Liver (tissue), 9 donors: ENCODE measurements around the gene ARHGEF1. TPM values are rescaled to one million over a fixed set of nuclear protein-coding genes. Genes with fewer than 3 reads are reported as not detected.

Source experiments
- DNase-seq: peaks from one replicate; pipeline ENCODE4 v3.0.0-alpha.2; 2017; ENCODE audit warnings: low spot score
- H3K27ac ChIP-seq, 2 donors: one replicate each; pipeline ENCODE4 v1.7.0; 2013; ENCODE audit warnings: inconsistent platforms in 2 of 2, low read length in 2 of 2, control low read depth in 1 of 2, low read depth in 1 of 2, mild to moderate bottlenecking in 1 of 2
- H3K27me3 ChIP-seq, 4 donors: one replicate each; pipeline versions ENCODE4 v1.6.1 to v1.7.0; 2013; ENCODE audit warnings: low read length in 3 of 4, inconsistent platforms in 1 of 4, mild to moderate bottlenecking in 1 of 4, moderate library complexity in 1 of 4; ENCODE audit not compliant: control insufficient read depth in 4 of 4, insufficient read depth in 4 of 4
- H3K36me3 ChIP-seq, 4 donors: one replicate each; pipeline versions ENCODE4 v1.6.1 to v1.7.0; 2013; ENCODE audit warnings: low read length in 3 of 4, mild to moderate bottlenecking in 3 of 4, low read depth in 1 of 4, moderate library complexity in 1 of 4; ENCODE audit not compliant: control insufficient read depth in 4 of 4, insufficient read depth in 3 of 4
- H3K4me1 ChIP-seq, 4 donors: one replicate each; pipeline versions ENCODE4 v1.6.1 to v1.7.0; 2013; ENCODE audit warnings: low read length in 3 of 4, mild to moderate bottlenecking in 3 of 4, moderate library complexity in 1 of 4; ENCODE audit not compliant: control insufficient read depth in 4 of 4, insufficient read depth in 4 of 4
- H3K4me3 ChIP-seq, 3 donors: one replicate each; pipeline versions ENCODE4 v1.6.1 to v1.7.0; 2013; ENCODE audit warnings: low read length in 3 of 3, control low read depth in 1 of 3, low read depth in 1 of 3, mild to moderate bottlenecking in 1 of 3
- H3K9ac ChIP-seq, 2 donors: one replicate each; pipeline ENCODE4 v1.7.0; 2013; ENCODE audit warnings: low read length in 2 of 2, mild to moderate bottlenecking in 2 of 2, moderate library complexity in 2 of 2, control low read depth in 1 of 2, low read depth in 1 of 2
- H3K9me3 ChIP-seq, 4 donors: one replicate each; pipeline versions ENCODE4 v1.6.1 to v1.7.0; 2013; ENCODE audit warnings: low read length in 3 of 4; ENCODE audit not compliant: control insufficient read depth in 4 of 4
- CTCF ChIP-seq: fragments of 150-350 bp; IDR thresholded peaks from 2 replicates; pipeline ENCODE4 v1.5.1; 2017; ENCODE audit warnings: improper control_type of control experiment, low read depth, low read length; ENCODE audit not compliant: missing input control
- EGR1 ChIP-seq, 2 donors: IDR thresholded peaks; 2 replicates each; pipeline ENCODE4 v1.6.1; 2016 to 2018; ENCODE audit warnings: antibody characterized with exemption in 2 of 2, low read depth in 2 of 2
- FOXA2 ChIP-seq: IDR thresholded peaks from 2 replicates; pipeline ENCODE4 v1.6.1; 2016; ENCODE audit warnings: antibody characterized with exemption
- HNF4A ChIP-seq, 2 donors: conservative IDR thresholded peaks; 2 replicates each; pipeline ENCODE4 v1.6.1; 2016; ENCODE audit warnings: antibody characterized with exemption in 2 of 2, mild to moderate bottlenecking in 2 of 2
- HNF4G ChIP-seq: IDR thresholded peaks from 2 replicates; pipeline ENCODE4 v1.6.1; 2016; ENCODE audit warnings: antibody characterized with exemption
- NR2F2 ChIP-seq: IDR thresholded peaks from 2 replicates; pipeline ENCODE4 v1.6.1; 2016; ENCODE audit warnings: antibody characterized with exemption
- RAD21 ChIP-seq, 2 donors: IDR thresholded peaks; 2 replicates each; pipeline ENCODE4 v1.6.1; 2016; ENCODE audit warnings: antibody characterized with exemption in 2 of 2, mild to moderate bottlenecking in 2 of 2
- REST ChIP-seq: IDR thresholded peaks from 2 replicates; pipeline ENCODE4 v1.6.1; 2016; ENCODE audit warnings: antibody characterized with exemption, mild to moderate bottlenecking
- RXRA ChIP-seq, 2 donors: IDR thresholded peaks; 2 replicates each; pipeline ENCODE4 v1.6.1; 2017 to 2018; ENCODE audit warnings: antibody characterized with exemption in 2 of 2, mild to moderate bottlenecking in 1 of 2
- TAF1 ChIP-seq: conservative IDR thresholded peaks from 2 replicates; pipeline ENCODE4 v1.6.1; 2016; ENCODE audit warnings: antibody characterized with exemption, mild to moderate bottlenecking
- YY1 ChIP-seq: IDR thresholded peaks from 2 replicates; pipeline ENCODE4 v1.6.1; 2016; ENCODE audit warnings: antibody characterized with exemption, mild to moderate bottlenecking
- ZBTB33 ChIP-seq: IDR thresholded peaks from 2 replicates; pipeline ENCODE4 v1.6.1; 2016; ENCODE audit warnings: antibody characterized with exemption
- WGBS: extraction: QIAGEN DNeasy Blood & Tissue Kit; methylation state at CpG from one replicate; pipeline ENCODE4 v1.1.7; 2013; 5-methylcytosine and 5-hydroxymethylcytosine counted together
- polyA plus RNA-seq, 2 donors: library from polyadenylated mRNA; stranded (reverse) in 1 of 2; unstranded in 1 of 2; fragments of 200-250 nt in 1 of 2; fragments of >200 nt in 1 of 2; fragmentation: Nextera tagmentation in 1 of 2; extraction: Ambion mirVana in 1 of 2; gene quantifications; one replicate each; pipeline versions ENCODE4 v1.2.1 to v1.2.3, GENCODE V29; 2013 to 2015
- total RNA-seq, 2 donors: library from RNA; depleted of rRNA; stranded (reverse); fragments of >200 nt; gene quantifications; one replicate each; pipeline ENCODE4 v1.2.3, GENCODE V29; 2014
- TF ChIP-seq, protein P1 (sequence below): IDR thresholded peaks from 2 replicates; pipeline ENCODE4 v1.6.1; 2016; ENCODE audit warnings: antibody characterized with exemption
- TF ChIP-seq, protein P2 (sequence below): IDR thresholded peaks from 2 replicates; pipeline ENCODE4 v1.6.1; 2016; ENCODE audit warnings: antibody characterized with exemption
- donor health status: healthy.
- donor health status: healthy.
- donor health status: healthy.
- donor health status: healthy.
- donor health status: healthy.

Gene ARHGEF1
- total and polyA plus RNA-seq, 4 donors = 13.2 to 30.1 (median 18.5) TPM

DNA sequence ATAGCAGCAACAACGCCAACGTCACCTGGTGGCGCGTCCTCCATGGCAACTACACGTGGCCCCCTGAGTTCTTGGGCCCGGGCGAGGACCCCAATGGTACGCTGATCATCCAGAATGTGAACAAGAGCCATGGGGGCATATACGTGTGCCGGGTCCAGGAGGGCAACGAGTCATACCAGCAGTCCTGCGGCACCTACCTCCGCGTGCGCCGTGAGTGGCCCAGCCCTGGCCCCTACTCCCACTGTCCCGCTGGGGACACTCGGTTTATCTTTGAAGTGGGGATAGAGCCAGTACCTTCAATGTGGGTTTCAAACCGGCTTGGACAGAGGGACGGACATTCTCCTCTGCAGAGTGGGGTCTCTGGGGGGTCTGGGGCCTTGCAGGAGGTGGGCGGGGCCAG lies 3.9 kb upstream of the ARHGEF1 start:
- no peaks in the 10 kb centered on the region for H3K27me3 ChIP-seq
- H3K36me3 ChIP-seq = no peaks in the 10 kb centered on the region
- no peak overlapping the region for H3K4me3 ChIP-seq
- no peak for DNase-seq
- WGBS = 89% methylated on average over 21 of the region's 21 CpGs
- no peak overlapping the region for H3K9ac ChIP-seq
- peaks cover 0 to 12% (median 4%) of the 10 kb centered on the region in 4 donors for H3K4me1 ChIP-seq
- TF ChIP-seq HNF4A (conservative IDR thresholded peaks at IDR 0.05) (no peak), RXRA (IDR thresholded peaks at IDR 0.05) (no peak), TAF1 (no peak), EGR1 (IDR thresholded peaks at IDR 0.05; ENCODE audit: low read depth in 2 of 2) (no peak)
- H3K27ac ChIP-seq = no peak overlapping the region
- no peaks in the 10 kb centered on the region for H3K9me3 ChIP-seq

- H3K4me3 ChIP-seq = no peak overlapping the region
These were observed 3.2 kb upstream of the ARHGEF1 start for GRCh38 chr19:41879670-41880328.

DNA sequence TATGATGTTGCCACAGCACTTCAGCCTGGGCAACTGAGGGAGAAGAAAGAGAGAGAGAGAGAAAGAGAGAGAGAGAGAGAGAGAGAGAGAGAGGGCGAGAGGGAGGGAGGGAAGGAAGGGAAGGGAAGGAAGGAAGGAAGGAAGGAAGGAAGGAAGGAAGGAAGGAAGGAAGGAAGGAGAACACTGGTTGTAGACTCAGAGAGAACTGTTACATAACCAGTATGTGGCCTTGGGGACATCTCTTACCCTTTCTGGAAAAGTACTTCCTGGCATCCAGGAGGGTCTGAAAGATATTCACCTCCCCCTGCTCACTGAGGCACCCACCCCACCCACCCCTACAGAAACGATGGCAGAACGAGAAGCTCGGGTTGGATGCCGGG lies 2.7 kb upstream of the ARHGEF1 start:
- no peak for DNase-seq
- TF ChIP-seq RAD21 (IDR thresholded peaks at IDR 0.05) (no peak), CTCF (no peak), NR2F2 (no peak), EGR1 (IDR thresholded peaks at IDR 0.05; ENCODE audit: low read depth in 2 of 2) (no peak), TAF1 (no peak)
- TF ChIP-seq, protein P1, sequence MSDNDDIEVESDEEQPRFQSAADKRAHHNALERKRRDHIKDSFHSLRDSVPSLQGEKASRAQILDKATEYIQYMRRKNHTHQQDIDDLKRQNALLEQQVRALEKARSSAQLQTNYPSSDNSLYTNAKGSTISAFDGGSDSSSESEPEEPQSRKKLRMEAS = no peak
- Histone ChIP-seq H3K9ac (no peak overlapping the region), H3K27me3 (no peaks in the 10 kb centered on the region), H3K9me3 (no peaks in the 10 kb centered on the region), H3K4me1 (peaks cover 0 to 22% (median 11%) of the 10 kb centered on the region in 4 donors), H3K27ac (no peak overlapping the region), H3K36me3 (no peaks in the 10 kb centered on the region), H3K4me3 (no peak overlapping the region)
- 81% methylated on average over 5 of the region's 5 CpGs for WGBS

More at GRCh38 chr19:41879670-41880328, 3.2 kb upstream of the ARHGEF1 start:
- TF ChIP-seq RAD21 (IDR thresholded peaks at IDR 0.05) (no peak), YY1 (no peak), NR2F2 (no peak)
- H3K9ac ChIP-seq = no peak overlapping the region
- peaks cover 0 to 18% (median 7%) of the 10 kb centered on the region in 4 donors for H3K4me1 ChIP-seq
- no peak for DNase-seq
- no peaks in the 10 kb centered on the region for H3K36me3 ChIP-seq
- no peaks in the 10 kb centered on the region for H3K9me3 ChIP-seq
- no peaks in the 10 kb centered on the region for H3K27me3 ChIP-seq
- H3K27ac ChIP-seq = no peak overlapping the region
- WGBS = 81% methylated on average over 7 of the region's 7 CpGs

DNA sequence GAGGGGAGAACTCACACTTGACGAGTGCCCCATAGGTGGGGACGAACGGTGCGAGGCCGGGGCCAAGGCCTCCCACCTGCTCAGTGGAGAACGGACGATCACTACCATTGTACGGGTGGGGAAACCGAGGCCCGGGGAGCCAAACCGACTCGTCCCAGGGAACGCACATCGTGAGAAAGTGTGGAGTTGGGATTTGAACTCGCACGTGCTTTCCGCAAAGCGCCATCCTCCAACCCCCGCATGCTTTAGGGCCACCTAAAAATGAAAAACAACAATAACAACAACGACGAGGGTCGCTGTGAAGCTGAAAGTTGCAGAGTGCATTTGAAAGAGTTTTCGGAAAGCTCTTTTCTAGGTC lies 458 bp downstream of the ARHGEF1 start:
- no peak for DNase-seq
- peaks cover 0 to 25% (median 17%) of the 10 kb centered on the region in 4 donors for H3K4me1 ChIP-seq
- H3K4me3 ChIP-seq = peak overlapping the region; percentile 78 to 97 (median 82)
- H3K27ac ChIP-seq = peak overlapping the region; percentile 78 to 87
- peak overlapping the region; percentile 52 to 92 for H3K9ac ChIP-seq
- H3K36me3 ChIP-seq = no peaks in the 10 kb centered on the region
- 2% methylated on average over 23 of the region's 23 CpGs for WGBS
- H3K27me3 ChIP-seq = no peaks in the 10 kb centered on the region
- no peaks in the 10 kb centered on the region for H3K9me3 ChIP-seq
- TF ChIP-seq ZBTB33 (no peak), RXRA (IDR thresholded peaks at IDR 0.05) (no peak), NR2F2 (no peak), EGR1 (IDR thresholded peaks at IDR 0.05; ENCODE audit: low read depth in 2 of 2) (no peak), REST (no peak), RAD21 (IDR thresholded peaks at IDR 0.05) (no peak), TAF1 (no peak), FOXA2 (no peak), HNF4G (no peak), HNF4A (conservative IDR thresholded peaks at IDR 0.05) (no peak)
- TF ChIP-seq, protein P2, sequence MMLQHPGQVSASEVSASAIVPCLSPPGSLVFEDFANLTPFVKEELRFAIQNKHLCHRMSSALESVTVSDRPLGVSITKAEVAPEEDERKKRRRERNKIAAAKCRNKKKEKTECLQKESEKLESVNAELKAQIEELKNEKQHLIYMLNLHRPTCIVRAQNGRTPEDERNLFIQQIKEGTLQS = no peak
- TF ChIP-seq, protein P1 = no peak
